Measurements from ENCODE around the gene HAVCR2. TPM values are rescaled to one million over a fixed set of nuclear protein-coding genes. Genes with fewer than 3 reads are reported as not detected.

HAVCR2 gene
- total and polyA plus RNA-seq, 9 of the 15 experiments (the other 6 are each of a cell fraction or from before 2014, with no cell fraction given): 0.04 to 0.11 (median 0.06) TPM; not detected in 5

- Histone ChIP-seq H3K4me2 (ENCODE audit: insufficient read depth, low read length) (no peak overlapping the region), H2AFZ (ENCODE audit: low read depth, low read length) (no peak overlapping the region), H3K4me3 (no peak overlapping the region), H3K4me1 (replicated peaks in 1 of 2; ENCODE audit: control insufficient read depth in 2 of 2, insufficient read depth in 2 of 2, low read length in 2 of 2) (no peaks in the 10 kb centered on the region), H3K27ac (ENCODE audit: extremely low read depth, low read depth, low read length) (no peak overlapping the region), H4K20me1 (replicated peaks; ENCODE audit: control insufficient read depth, insufficient read depth, low read length) (no peaks in the 10 kb centered on the region), H3K79me2 (ENCODE audit: control insufficient read depth, insufficient read depth, low read length) (no peaks in the 10 kb centered on the region), H3K9me1 (ENCODE audit: control insufficient read depth, insufficient read depth, low read length) (no peaks in the 10 kb centered on the region), H3K9ac (ENCODE audit: insufficient read depth in 1 of 2, low read depth in 2 of 2, low read length in 2 of 2) (no peak overlapping the region), H3K27me3 (ENCODE audit: control insufficient read depth in 2 of 2, insufficient read depth in 2 of 2, low read length in 2 of 2) (peaks cover 0 to 9% of the 10 kb centered on the region in 2 experiments; a peak in 2 of 5 replicates), H3K9me3 (replicated peaks; ENCODE audit: control insufficient read depth, insufficient read depth, low read depth, low read length) (no peaks in the 10 kb centered on the region), H3K36me3 (ENCODE audit: control insufficient read depth, insufficient read depth, low read length) (no peaks in the 10 kb centered on the region)
- 0% methylated on average over 2 of the region's 2 CpGs for WGBS (ENCODE audit: insufficient coverage, low coverage, missing lambda C conversion rate)
- TF ChIP-seq TAF9B (IDR thresholded peaks at IDR 0.05; ENCODE audit: partially characterized antibody): no peak
- no peak for TF ChIP-seq PHF8 (IDR thresholded peaks at IDR 0.05; ENCODE audit: borderline replicate concordance, low read length)
- TF ChIP-seq ZNF512 (tag; IDR thresholded peaks at IDR 0.05): no peak
- no peak for TF ChIP-seq UBTF (IDR thresholded peaks at IDR 0.05; ENCODE audit: borderline replicate concordance in 1 of 2, low read depth in 2 of 2, low read length in 2 of 2)
- no peak for TF ChIP-seq RFX1 (IDR thresholded peaks at IDR 0.05)
- TF ChIP-seq ATF4 (CRISPR knock-in tag; IDR thresholded peaks at IDR 0.05): no peak
- TF ChIP-seq ZNF140 (CRISPR knock-in tag; IDR thresholded peaks at IDR 0.05): no peak
- TF ChIP-seq BHLHE40 (IDR thresholded peaks at IDR 0.05; ENCODE audit: low read length): no peak
- no peak for TF ChIP-seq FUS (optimal IDR thresholded peaks at IDR 0.05; ENCODE audit: low read depth, low read length)
- TF ChIP-seq NEUROD1 (IDR thresholded peaks at IDR 0.05; ENCODE audit: borderline replicate concordance, low read depth, low read length, partially characterized antibody): no peak
- no peak for TF ChIP-seq NR2F6 (CRISPR knock-in tag; IDR thresholded peaks at IDR 0.05)
- no peak for TF ChIP-seq SMARCC2 (IDR thresholded peaks at IDR 0.05; ENCODE audit: low read depth)
- no peak for TF ChIP-seq ZBTB8A (IDR thresholded peaks at IDR 0.05; ENCODE audit: partially characterized antibody)
- TF ChIP-seq U2AF1 (optimal IDR thresholded peaks at IDR 0.05; ENCODE audit: low read depth, low read length): no peak
- TF ChIP-seq, protein P1, sequence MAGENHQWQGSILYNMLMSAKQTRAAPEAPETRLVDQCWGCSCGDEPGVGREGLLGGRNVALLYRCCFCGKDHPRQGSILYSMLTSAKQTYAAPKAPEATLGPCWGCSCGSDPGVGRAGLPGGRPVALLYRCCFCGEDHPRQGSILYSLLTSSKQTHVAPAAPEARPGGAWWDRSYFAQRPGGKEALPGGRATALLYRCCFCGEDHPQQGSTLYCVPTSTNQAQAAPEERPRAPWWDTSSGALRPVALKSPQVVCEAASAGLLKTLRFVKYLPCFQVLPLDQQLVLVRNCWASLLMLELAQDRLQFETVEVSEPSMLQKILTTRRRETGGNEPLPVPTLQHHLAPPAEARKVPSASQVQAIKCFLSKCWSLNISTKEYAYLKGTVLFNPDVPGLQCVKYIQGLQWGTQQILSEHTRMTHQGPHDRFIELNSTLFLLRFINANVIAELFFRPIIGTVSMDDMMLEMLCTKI (IDR thresholded peaks at IDR 0.05; ENCODE audit: partially characterized antibody): no peak
- no peak for TF ChIP-seq YBX1 (IDR thresholded peaks at IDR 0.05)
- TF ChIP-seq ZNF197 (CRISPR knock-in tag; IDR thresholded peaks at IDR 0.05; ENCODE audit: low read depth): no peak
- POLR2A ChIA-PET: no interaction called here
- FAIRE-seq (no peak), ATAC-seq (no peak), DNase-seq (ENCODE audit: extremely low read depth in 1 of 4, low spot score in 3 of 4) (no peak)
- in situ Hi-C loops (cut with MboI) (no loop called here), intact Hi-C loops (cut with micrococcal nuclease) (no loop called here)
- CTCF ChIA-PET (ENCODE audit: low intra/inter-chr PET ratio): no interaction called here
- no TSS peak for BruUV-seq (replicated peaks)
These were observed 41.8 kb downstream of the HAVCR2 start for GRCh38 chr5:157067005-157067404.

All from K562 (cell line).